Vagina (tissue), 2 donors: ENCODE results near the gene UNC79. TPM values are rescaled to one million over a fixed set of nuclear protein-coding genes. Genes with fewer than 3 reads are reported as not detected.

Experiments
- DNase-seq, 2 donors: peaks; one replicate each; pipeline ENCODE4 v3.0.0-alpha.2; 2017; ENCODE audit errors: extremely low spot score in 2 of 2
- H3K27ac ChIP-seq: fragments of 200-600 bp; sonication (generic); one replicate; pipeline ENCODE4 v1.5.1; 2019
- H3K27me3 ChIP-seq: fragments of 200-600 bp; sonication (generic); one replicate; pipeline ENCODE4 v1.5.1; 2019
- H3K36me3 ChIP-seq, 2 donors: fragments of 200-600 bp; sonication (generic); one replicate each; pipeline ENCODE4 v1.5.1; 2017 to 2019
- H3K4me1 ChIP-seq: fragments of 200-600 bp; sonication (generic); one replicate; pipeline ENCODE4 v1.5.1; 2019
- H3K4me3 ChIP-seq, 2 donors: fragments of 200-600 bp; sonication (generic); 1 replicate in 1 of 2; 2 replicates in 1 of 2; pipeline ENCODE4 v1.5.1; 2016 to 2019
- H3K9me3 ChIP-seq: fragments of 200-600 bp; sonication (generic); one replicate; pipeline ENCODE4 v1.5.1; 2019
- CTCF ChIP-seq, 3 experiments: fragments of 450-650 bp in 2 of 3; fragments of 200-600 bp in 1 of 3; sonication (generic) in 1 of 3; IDR thresholded peaks; one replicate each; pipeline ENCODE4 v1.5.1; 2017 to 2019; ENCODE audit warnings: antibody characterized with exemption in 3 of 3, mild to moderate bottlenecking in 2 of 3, moderate library complexity in 2 of 3
- POLR2A ChIP-seq, 2 donors: fragments of 450-650 bp; IDR thresholded peaks; one replicate each; pipeline ENCODE4 v1.6.1; 2017; ENCODE audit warnings: antibody characterized with exemption in 2 of 2, mild to moderate bottlenecking in 2 of 2, moderate library complexity in 2 of 2
- POLR2AphosphoS5 ChIP-seq, 2 donors: sonication (generic); formaldehyde crosslinking; IDR thresholded peaks; one replicate each; pipeline ENCODE4 v1.9.0; 2017; ENCODE audit warnings: antibody characterized with exemption in 2 of 2, mild to moderate bottlenecking in 2 of 2, low read depth in 1 of 2; ENCODE audit not compliant: insufficient read depth in 1 of 2
- intact Hi-C: fragments of 100-400 bp; cut with DNase I; formaldehyde crosslinking; loops from one replicate; pipeline ENCODE4 v1.15.1; 2023
- total RNA-seq: library from RNA; depleted of rRNA; stranded (reverse); fragments of >200 nt; gene quantifications from one replicate; pipeline ENCODE4 v1.2.3, GENCODE V29; 2016

The UNC79 gene
- total RNA-seq, 1 donor from 2014 or later: 0.49 TPM

GRCh38 chr14:93535537-93535936 is 104.8 kb downstream of the UNC79 start:
- Histone ChIP-seq H3K36me3 (no peaks in the 10 kb centered on the region), H3K27me3 (no peaks in the 10 kb centered on the region), H3K4me1 (no peaks in the 10 kb centered on the region), H3K27ac (no peak overlapping the region), H3K9me3 (no peaks in the 10 kb centered on the region), H3K4me3 (no peak overlapping the region)
- no peak for TF ChIP-seq POLR2A (IDR thresholded peaks at IDR 0.05)
- TF ChIP-seq CTCF (IDR thresholded peaks at IDR 0.05): no peak
- no peak for TF ChIP-seq POLR2AphosphoS5 (IDR thresholded peaks at IDR 0.05; ENCODE audit: insufficient read depth in 1 of 2, low read depth in 1 of 2)
- DNase-seq: no peak
- intact Hi-C loops: no loop called here

DNA sequence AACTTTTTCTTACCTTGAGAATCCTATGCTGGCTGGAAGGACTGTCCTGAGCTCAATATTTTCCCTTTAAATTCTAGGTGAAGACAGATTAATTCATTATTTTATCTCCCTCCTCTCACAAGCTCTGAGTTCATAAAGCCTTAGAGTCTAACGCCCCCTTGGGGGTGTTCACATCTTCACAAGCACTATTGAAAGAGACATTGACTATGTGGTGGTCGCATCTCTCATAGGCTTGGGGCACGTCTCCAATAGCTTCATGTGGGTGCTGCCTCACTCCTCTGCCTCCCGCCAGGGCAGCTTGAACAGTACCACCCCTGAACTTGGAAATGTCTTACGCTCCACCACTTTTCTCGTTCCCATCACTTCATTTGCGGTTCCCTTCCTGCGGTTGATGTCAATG is 106.2 kb downstream of the UNC79 start:
- intact Hi-C loops: no loop called here
- Histone ChIP-seq H3K27me3 (no peaks in the 10 kb centered on the region), H3K9me3 (no peaks in the 10 kb centered on the region), H3K36me3 (no peaks in the 10 kb centered on the region), H3K4me1 (no peaks in the 10 kb centered on the region), H3K27ac (no peak overlapping the region), H3K4me3 (no peak overlapping the region)
- no peak for DNase-seq
- no peak for TF ChIP-seq POLR2AphosphoS5 (IDR thresholded peaks at IDR 0.05; ENCODE audit: insufficient read depth in 1 of 2, low read depth in 1 of 2)
- TF ChIP-seq POLR2A (IDR thresholded peaks at IDR 0.05): no peak
- no peak for TF ChIP-seq CTCF (IDR thresholded peaks at IDR 0.05)

GRCh38 chr14:93537951-93538350 is 107.2 kb downstream of the UNC79 start:
- Histone ChIP-seq H3K36me3 (no peaks in the 10 kb centered on the region), H3K4me3 (no peak overlapping the region), H3K4me1 (no peaks in the 10 kb centered on the region), H3K9me3 (no peaks in the 10 kb centered on the region), H3K27me3 (no peaks in the 10 kb centered on the region), H3K27ac (no peak overlapping the region)
- no peak for DNase-seq
- TF ChIP-seq POLR2AphosphoS5 (IDR thresholded peaks at IDR 0.05; ENCODE audit: insufficient read depth in 1 of 2, low read depth in 1 of 2) (no peak), CTCF (IDR thresholded peaks at IDR 0.05) (no peak), POLR2A (IDR thresholded peaks at IDR 0.05) (no peak)
- intact Hi-C loops: no loop called here

DNA sequence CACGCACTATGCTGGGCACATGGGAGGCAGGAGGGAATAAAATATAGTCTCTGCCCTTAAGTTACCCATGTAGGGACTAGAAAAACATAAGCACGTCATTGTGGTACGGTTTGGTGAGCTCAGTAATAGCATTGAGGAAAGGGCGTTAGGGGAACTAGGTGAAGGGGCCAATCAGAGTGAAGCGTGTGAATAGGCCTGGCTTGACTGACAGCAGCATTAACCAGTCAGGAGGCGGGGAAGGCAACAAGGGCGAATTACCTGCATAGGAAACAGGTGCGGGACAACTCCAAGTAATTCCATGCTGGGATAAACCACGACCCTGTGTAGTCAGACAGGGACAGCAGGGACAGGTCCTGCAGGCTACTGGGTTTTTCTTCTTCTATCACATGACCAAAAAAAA is 107.7 kb downstream of the UNC79 start:
- Histone ChIP-seq H3K36me3 (no peaks in the 10 kb centered on the region), H3K4me3 (no peak overlapping the region), H3K4me1 (no peaks in the 10 kb centered on the region)

DNA sequence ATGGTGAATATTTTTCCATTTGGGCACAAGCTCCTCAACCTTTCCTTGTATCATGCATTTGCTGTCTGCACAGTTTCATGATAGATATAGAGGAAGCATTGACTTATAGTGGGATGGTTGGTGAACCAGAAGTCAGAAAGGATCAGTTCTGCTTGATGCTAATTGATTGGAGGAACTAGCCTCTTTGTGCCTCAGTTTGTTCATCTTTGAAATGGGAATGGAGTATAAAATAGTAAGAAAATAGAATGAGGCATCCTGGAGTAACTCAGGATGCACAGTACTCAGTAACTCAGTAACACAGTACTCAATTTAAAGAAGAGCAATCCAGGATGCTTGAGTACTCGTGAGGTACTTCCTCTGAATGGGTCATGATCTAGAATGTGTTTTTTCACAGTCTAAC is 109.5 kb downstream of the UNC79 start:
- no peak for DNase-seq
- Histone ChIP-seq H3K4me3 (no peak overlapping the region), H3K27ac (no peak overlapping the region), H3K36me3 (no peaks in the 10 kb centered on the region), H3K9me3 (no peaks in the 10 kb centered on the region), H3K27me3 (no peaks in the 10 kb centered on the region), H3K4me1 (no peaks in the 10 kb centered on the region)
- TF ChIP-seq CTCF (IDR thresholded peaks at IDR 0.05): no peak
- no peak for TF ChIP-seq POLR2AphosphoS5 (IDR thresholded peaks at IDR 0.05; ENCODE audit: insufficient read depth in 1 of 2, low read depth in 1 of 2)
- no peak for TF ChIP-seq POLR2A (IDR thresholded peaks at IDR 0.05)
- intact Hi-C loops: no loop called here

More for the DNA sequence above, 107.7 kb downstream of the UNC79 start:
- no peak overlapping the region for H3K27ac ChIP-seq
- no peaks in the 10 kb centered on the region for H3K27me3 ChIP-seq
- TF ChIP-seq POLR2A (IDR thresholded peaks at IDR 0.05) (no peak), POLR2AphosphoS5 (IDR thresholded peaks at IDR 0.05; ENCODE audit: insufficient read depth in 1 of 2, low read depth in 1 of 2) (no peak), CTCF (IDR thresholded peaks at IDR 0.05) (no peak)
- intact Hi-C loops: no loop called here
- no peak for DNase-seq
- no peaks in the 10 kb centered on the region for H3K9me3 ChIP-seq
